Lower leg skin (tissue), 3 donors: Measurements from ENCODE around the gene NDST1.

Experiments
- POLR2A ChIP-seq, 2 donors: fragments of 450-650 bp; IDR thresholded peaks; one replicate each; pipeline ENCODE4 v1.6.1; 2016 to 2017; ENCODE audit warnings: antibody characterized with exemption in 2 of 2, mild to moderate bottlenecking in 1 of 2, moderate library complexity in 1 of 2
- TF ChIP-seq, protein P1 (sequence below), 3 donors: fragments of 450-650 bp; IDR thresholded peaks; one replicate each; pipeline ENCODE4 v1.5.1; 2016; ENCODE audit warnings: antibody characterized with exemption in 3 of 3, mild to moderate bottlenecking in 3 of 3, moderate library complexity in 2 of 3

DNA sequence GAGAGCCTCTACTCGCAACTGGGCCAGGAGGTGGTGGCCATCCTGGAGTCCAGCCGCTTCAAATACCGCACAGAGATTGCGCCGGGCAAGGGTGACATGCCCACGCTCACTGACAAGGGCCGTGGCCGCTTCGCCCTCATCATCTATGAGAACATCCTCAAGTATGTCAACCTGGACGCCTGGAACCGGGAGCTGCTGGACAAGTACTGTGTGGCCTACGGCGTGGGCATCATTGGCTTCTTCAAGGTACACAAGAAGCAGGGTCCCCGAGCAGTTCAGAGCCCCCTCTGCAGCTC, 13.5 kb downstream of the NDST1 start:
- TF ChIP-seq, protein P1, sequence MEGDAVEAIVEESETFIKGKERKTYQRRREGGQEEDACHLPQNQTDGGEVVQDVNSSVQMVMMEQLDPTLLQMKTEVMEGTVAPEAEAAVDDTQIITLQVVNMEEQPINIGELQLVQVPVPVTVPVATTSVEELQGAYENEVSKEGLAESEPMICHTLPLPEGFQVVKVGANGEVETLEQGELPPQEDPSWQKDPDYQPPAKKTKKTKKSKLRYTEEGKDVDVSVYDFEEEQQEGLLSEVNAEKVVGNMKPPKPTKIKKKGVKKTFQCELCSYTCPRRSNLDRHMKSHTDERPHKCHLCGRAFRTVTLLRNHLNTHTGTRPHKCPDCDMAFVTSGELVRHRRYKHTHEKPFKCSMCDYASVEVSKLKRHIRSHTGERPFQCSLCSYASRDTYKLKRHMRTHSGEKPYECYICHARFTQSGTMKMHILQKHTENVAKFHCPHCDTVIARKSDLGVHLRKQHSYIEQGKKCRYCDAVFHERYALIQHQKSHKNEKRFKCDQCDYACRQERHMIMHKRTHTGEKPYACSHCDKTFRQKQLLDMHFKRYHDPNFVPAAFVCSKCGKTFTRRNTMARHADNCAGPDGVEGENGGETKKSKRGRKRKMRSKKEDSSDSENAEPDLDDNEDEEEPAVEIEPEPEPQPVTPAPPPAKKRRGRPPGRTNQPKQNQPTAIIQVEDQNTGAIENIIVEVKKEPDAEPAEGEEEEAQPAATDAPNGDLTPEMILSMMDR (IDR thresholded peaks at IDR 0.05) = no peak
- TF ChIP-seq POLR2A (IDR thresholded peaks at IDR 0.05) = no peak
